ENCODE measurements around the gene TLE4. TPM values are rescaled to one million over a fixed set of nuclear protein-coding genes. Genes with fewer than 3 reads are reported as not detected.

TLE4 gene
- total and polyA plus RNA-seq, 2 of the 13 experiments (the other 11 are each of a cell fraction or from before 2014, with no cell fraction given): 2.0 to 2.3 TPM

GRCh38 chr9:79670269-79670961, 98.7 kb downstream of the TLE4 start:
- H3K79me2 ChIP-seq (ENCODE audit: insufficient read depth, low read length): no peaks in the 10 kb centered on the region
- CTCF ChIA-PET (ENCODE audit: low intra/inter-chr PET ratio, low total read pairs): no interaction called here

GRCh38 chr9:79671558-79671957, 99.8 kb downstream of the TLE4 start:
- ChIA-PET POLR2A (no interaction called here), CTCF (ENCODE audit: low intra/inter-chr PET ratio, low total read pairs) (no interaction called here)
- no peak for TF ChIP-seq ZSCAN21 (CRISPR knock-in tag; IDR thresholded peaks at IDR 0.05; ENCODE audit: borderline replicate concordance)
- no peak for TF ChIP-seq ZNF17 (CRISPR knock-in tag; IDR thresholded peaks at IDR 0.05)
- no peak for TF ChIP-seq THRA (CRISPR knock-in tag; IDR thresholded peaks at IDR 0.05; ENCODE audit: borderline replicate concordance)
- TF ChIP-seq MED8 (CRISPR knock-in tag; IDR thresholded peaks at IDR 0.05; ENCODE audit: insufficient replicate concordance): no peak
- TF ChIP-seq ADNP (CRISPR knock-in tag; IDR thresholded peaks at IDR 0.05): no peak
- no peak for TF ChIP-seq FOXP4 (CRISPR knock-in tag; IDR thresholded peaks at IDR 0.05)
- no peak for TF ChIP-seq ZNF607 (CRISPR knock-in tag; IDR thresholded peaks at IDR 0.05; ENCODE audit: borderline replicate concordance)
- TF ChIP-seq MAFG (CRISPR knock-in tag; IDR thresholded peaks at IDR 0.05): no peak
- TF ChIP-seq ZNF629 (CRISPR knock-in tag; conservative IDR thresholded peaks at IDR 0.05): no peak
- TF ChIP-seq ZSCAN29 (CRISPR knock-in tag; conservative IDR thresholded peaks at IDR 0.05): no peak
- no peak for TF ChIP-seq ZNF556 (CRISPR knock-in tag; IDR thresholded peaks at IDR 0.05; ENCODE audit: borderline replicate concordance)
- TF ChIP-seq PHF20 (CRISPR knock-in tag; IDR thresholded peaks at IDR 0.05): no peak
- TF ChIP-seq SP140L (CRISPR knock-in tag; IDR thresholded peaks at IDR 0.05; ENCODE audit: borderline replicate concordance): no peak
- no peak for TF ChIP-seq ZMYM4 (CRISPR knock-in tag; IDR thresholded peaks at IDR 0.05)

More at GRCh38 chr9:79670269-79670961, 98.7 kb downstream of the TLE4 start:
- Histone ChIP-seq H3K9me3 (ENCODE audit: low read length) (0 out of 2 replicates have a peak, but pooled peaks cover 13% of the 10 kb centered on the region), H4K20me1 (ENCODE audit: insufficient read depth, low read length) (no peaks in the 10 kb centered on the region), H3K4me1 (ENCODE audit: insufficient read depth, low read length) (0 out of 2 replicates have a peak, but pooled peaks cover 9% of the 10 kb centered on the region), H3K27ac (ENCODE audit: extremely low read length, insufficient read depth, low read length) (no peak overlapping the region), H3K4me3 (replicated peaks in 1 of 3; ENCODE audit: insufficient read depth in 1 of 3, low read depth in 2 of 3, low read length in 3 of 3) (no peak overlapping the region), H3K27me3 (ENCODE audit: control insufficient read depth in 1 of 2, insufficient read depth in 2 of 2, low read length in 2 of 2) (no peaks in the 10 kb centered on the region), H3K9ac (ENCODE audit: insufficient read depth, low read depth, low read length) (no peak overlapping the region), H3K36me3 (replicated peaks in 1 of 2; ENCODE audit: control insufficient read depth in 1 of 2, insufficient read depth in 2 of 2, low read length in 2 of 2) (no peaks in the 10 kb centered on the region), H3K4me2 (ENCODE audit: low read depth, low read length) (no peak overlapping the region), H2AFZ (ENCODE audit: low read length) (no peak overlapping the region)
- intact Hi-C loops (cut with micrococcal nuclease; ENCODE audit: unreplicated experiment) (loop anchor here (5.0 kb wide), 1 partner anchor 98 kb away; the partner anchor contains the start of gene TLE4), in situ Hi-C loops (cut with HindIII; ENCODE audit: extremely low pct_ligation_motif_present, low pct_unique_long_range_greater_than_20kb) (no loop called here)
- WGBS (ENCODE audit: low lambda C conversion rate): 37% methylated on average over 3 of the region's 3 CpGs
- BruUV-seq (replicated peaks): no TSS peak
- POLR2A ChIA-PET: no interaction called here
- DNase-seq (ENCODE audit: low spot score) (no peak), FAIRE-seq (no peak), ATAC-seq (no peak)
- TF ChIP-seq U2AF2 (IDR thresholded peaks at IDR 0.05; ENCODE audit: low read depth, low read length) (no peak), ZNF768 (CRISPR knock-in tag; IDR thresholded peaks at IDR 0.05) (no peak), TGIF2 (CRISPR knock-in tag; IDR thresholded peaks at IDR 0.05) (no peak)

More at GRCh38 chr9:79671558-79671957, 99.8 kb downstream of the TLE4 start:
- FAIRE-seq: no peak
- Histone ChIP-seq H2AFZ (ENCODE audit: low read length) (no peak overlapping the region), H3K27me3 (ENCODE audit: control insufficient read depth in 1 of 2, insufficient read depth in 2 of 2, low read length in 2 of 2) (no peaks in the 10 kb centered on the region), H3K9me3 (ENCODE audit: low read length) (0 out of 2 replicates have a peak, but pooled peaks cover 13% of the 10 kb centered on the region), H3K36me3 (replicated peaks in 1 of 2; ENCODE audit: control insufficient read depth in 1 of 2, insufficient read depth in 2 of 2, low read length in 2 of 2) (no peaks in the 10 kb centered on the region), H3K27ac (ENCODE audit: extremely low read length, insufficient read depth, low read length) (no peak overlapping the region), H4K20me1 (ENCODE audit: insufficient read depth, low read length) (no peaks in the 10 kb centered on the region), H3K4me1 (ENCODE audit: insufficient read depth, low read length) (0 out of 2 replicates have a peak, but pooled peaks cover 9% of the 10 kb centered on the region), H3K4me2 (ENCODE audit: low read depth, low read length) (no peak overlapping the region), H3K79me2 (ENCODE audit: insufficient read depth, low read length) (no peaks in the 10 kb centered on the region), H3K9ac (ENCODE audit: insufficient read depth, low read depth, low read length) (no peak overlapping the region), H3K4me3 (replicated peaks in 1 of 3; ENCODE audit: insufficient read depth in 1 of 3, low read depth in 2 of 3, low read length in 3 of 3) (no peak overlapping the region)
- no peak for ATAC-seq
- BruUV-seq (replicated peaks): no TSS peak
- DNase-seq (ENCODE audit: low spot score): no peak
- in situ Hi-C loops (cut with HindIII; ENCODE audit: extremely low pct_ligation_motif_present, low pct_unique_long_range_greater_than_20kb) (no loop called here), intact Hi-C loops (cut with micrococcal nuclease; ENCODE audit: unreplicated experiment) (loop anchor here (5.0 kb wide), 1 partner anchor 99 kb away; the partner anchor contains the start of gene TLE4)
- WGBS (ENCODE audit: low lambda C conversion rate): 55% methylated on average over 2 of the region's 2 CpGs

Measured in HepG2 (cell line).